GM18505 (cell line): Measurements from ENCODE around the gene DGCR8.

Experiments
- ATAC-seq: cut with Tn5 transposase; IDR thresholded peaks from one replicate; pipeline ENCODE4 v1.9.1; 2021; ENCODE audit not compliant: unreplicated experiment
- POLR2A ChIP-seq: IDR thresholded peaks from 4 replicates; pipeline ENCODE4 v1.6.1; 2011; ENCODE audit warnings: borderline replicate concordance; ENCODE audit not compliant: insufficient read depth, insufficient read length; ENCODE audit errors: extremely low read depth

Gene DGCR8

GRCh38 chr22:20137113-20137512, 57.1 kb downstream of the DGCR8 start:
- no peak for TF ChIP-seq POLR2A
- ATAC-seq, result no peak

GRCh38 chr22:20137671-20138416, 57.8 kb downstream of the DGCR8 start:
- TF ChIP-seq POLR2A, result no peak
- no peak for ATAC-seq

GRCh38 chr22:20138417-20138738, 58.3 kb downstream of the DGCR8 start:
- no peak for ATAC-seq
- TF ChIP-seq POLR2A, result no peak

GRCh38 chr22:20138868-20139267, 58.8 kb downstream of the DGCR8 start:
- TF ChIP-seq POLR2A, result no peak
- no peak for ATAC-seq

GRCh38 chr22:20139391-20140106, 59.5 kb downstream of the DGCR8 start:
- no peak for TF ChIP-seq POLR2A
- no peak for ATAC-seq

GRCh38 chr22:20140107-20140445, 60.0 kb downstream of the DGCR8 start:
- ATAC-seq, result no peak
- TF ChIP-seq POLR2A, result no peak

GRCh38 chr22:20140521-20140964, 60.5 kb downstream of the DGCR8 start:
- no peak for TF ChIP-seq POLR2A
- ATAC-seq, result no peak

GRCh38 chr22:20141186-20142077, 61.4 kb downstream of the DGCR8 start:
- ATAC-seq, result no peak
- TF ChIP-seq POLR2A, result no peak

- TF ChIP-seq POLR2A, result no peak
- ATAC-seq, result no peak
Measured at GRCh38 chr22:20142711-20143621, 62.9 kb downstream of the DGCR8 start.

GRCh38 chr22:20143883-20144665, 64.0 kb downstream of the DGCR8 start:
- no peak for TF ChIP-seq POLR2A
- no peak for ATAC-seq

- TF ChIP-seq POLR2A, result no peak
- no peak for ATAC-seq
Measured at GRCh38 chr22:20145206-20145831, 65.3 kb downstream of the DGCR8 start.

- no peak for TF ChIP-seq POLR2A
Measured at GRCh38 chr22:20145832-20146223, 65.8 kb downstream of the DGCR8 start.

GRCh38 chr22:20146777-20147176, 66.7 kb downstream of the DGCR8 start:
- TF ChIP-seq POLR2A, result no peak
- no peak for ATAC-seq

More at GRCh38 chr22:20145832-20146223, 65.8 kb downstream of the DGCR8 start:
- ATAC-seq, result no peak
